Posterior vena cava (tissue), 2 donors: Measurements from ENCODE around the gene PCBD1. TPM values are rescaled to one million over a fixed set of nuclear protein-coding genes. Genes with fewer than 3 reads are reported as not detected.

ENCODE experiments used
- DNase-seq: peaks from one replicate; pipeline ENCODE4 v3.0.0-alpha.2; 2020; ENCODE audit warnings: low spot score
- intact Hi-C, 2 donors: fragments of 100-400 bp; cut with DNase I; formaldehyde crosslinking; loops; one replicate each; pipeline versions ENCODE4 v1.14.1 to v1.14.2; 2022 to 2023
- total RNA-seq, 2 donors: library from RNA; stranded (reverse); fragmentation: NEBNext Ultra II Directional; extraction: Animal tissue kit (Norgen Biotek cat#: 25700); gene quantifications; one replicate each; pipeline ENCODE4 v1.2.1, GENCODE V29; 2021
- donor health status: DM: yes; HTN: yes; CAD: no.
- donor health status: DM: yes; HTN: yes; CAD: no.

The PCBD1 gene
- total RNA-seq, 2 donors from 2014 or later: 48.7 to 54.1 TPM

GRCh38 chr10:70847659-70848360 lies 40.6 kb downstream of the PCBD1 start:
- no peak for DNase-seq
- intact Hi-C loops: no loop called here

- intact Hi-C loops: no loop called here
- no peak for DNase-seq
Observed at GRCh38 chr10:70846795-70847194, 41.6 kb downstream of the PCBD1 start.

GRCh38 chr10:70845816-70846215 lies 42.5 kb downstream of the PCBD1 start:
- intact Hi-C loops: no loop called here
- no peak for DNase-seq

- intact Hi-C loops: no loop called here
- no peak for DNase-seq
Observed at GRCh38 chr10:70845256-70845655, 43.1 kb downstream of the PCBD1 start.

- intact Hi-C loops: no loop called here
- no peak for DNase-seq
Observed at GRCh38 chr10:70843776-70844489, 44.4 kb downstream of the PCBD1 start.

GRCh38 chr10:70843333-70843732 lies 45.0 kb downstream of the PCBD1 start:
- intact Hi-C loops: no loop called here
- DNase-seq: no peak

GRCh38 chr10:70840836-70841235 lies 47.5 kb downstream of the PCBD1 start:
- DNase-seq: no peak
- intact Hi-C loops: no loop called here

- intact Hi-C loops: no loop called here
- no peak for DNase-seq
Observed at GRCh38 chr10:70838270-70838805, 50.0 kb downstream of the PCBD1 start.

GRCh38 chr10:70837660-70838059 lies 50.7 kb downstream of the PCBD1 start:
- no peak for DNase-seq
- intact Hi-C loops: no loop called here

- no peak for DNase-seq
- intact Hi-C loops: no loop called here
Observed at GRCh38 chr10:70836319-70836718, 52.0 kb downstream of the PCBD1 start.

GRCh38 chr10:70834441-70835151 lies 53.8 kb downstream of the PCBD1 start:
- DNase-seq: no peak
- intact Hi-C loops: no loop called here

- intact Hi-C loops: no loop called here
- no peak for DNase-seq
Observed at GRCh38 chr10:70834021-70834420, 54.3 kb downstream of the PCBD1 start.

- no peak for DNase-seq
- intact Hi-C loops: no loop called here
Observed at GRCh38 chr10:70833601-70834000, 54.8 kb downstream of the PCBD1 start.

Other genes starting within 250 kb of the PCBD1 start
- 1 to 10 TPM in 1 of 2 donors, under 1 TPM in 1; 0.19 to 1.0 TPM for gene ADAMTS14, start 216.1 kb downstream of the PCBD1 start, total RNA-seq
- gene TBATA, start 103.2 kb downstream of the PCBD1 start, total RNA-seq: not detected
- gene SGPL1, start 72.6 kb downstream of the PCBD1 start, total RNA-seq: 10 to 100 TPM; 27.9 to 37.2 TPM